HG02970 (cell line): ENCODE data around the gene ACSM5.

Source experiments
- ATAC-seq: cut with Tn5 transposase; IDR thresholded peaks from one replicate; pipeline ENCODE4 v1.9.1; 2021; ENCODE audit warnings: mild to moderate bottlenecking, moderate library complexity, moderate number of reproducible peaks; ENCODE audit not compliant: unreplicated experiment, low FRiP score

ACSM5 gene

GRCh38 chr16:20409398-20410120, at the start of gene ACSM5:
Gene ACSM5 (plus strand): TSS chr16:20409534. CDS start chr16:20411485, 1,951 bp downstream.
- ATAC-seq: no peak

GRCh38 chr16:20359997-20360396, 49.3 kb upstream of the ACSM5 start:
- no peak for ATAC-seq

GRCh38 chr16:20363191-20363590, 46.1 kb upstream of the ACSM5 start:
- ATAC-seq: no peak

- no peak for ATAC-seq
These were observed 45.3 kb upstream of the ACSM5 start for GRCh38 chr16:20364051-20364450.

GRCh38 chr16:20369452-20370054, 39.8 kb upstream of the ACSM5 start:
- no peak for ATAC-seq

GRCh38 chr16:20372701-20373100, 36.6 kb upstream of the ACSM5 start:
- no peak for ATAC-seq

GRCh38 chr16:20377181-20377580, 32.2 kb upstream of the ACSM5 start:
- ATAC-seq: no peak

GRCh38 chr16:20380782-20381181, 28.6 kb upstream of the ACSM5 start:
- no peak for ATAC-seq

- no peak for ATAC-seq
These were observed 27.0 kb upstream of the ACSM5 start for GRCh38 chr16:20382202-20382948.

GRCh38 chr16:20383106-20384029, 26.0 kb upstream of the ACSM5 start:
- no peak for ATAC-seq

- no peak for ATAC-seq
These were observed 23.2 kb upstream of the ACSM5 start for GRCh38 chr16:20385844-20386832.

GRCh38 chr16:20387978-20388377, 21.4 kb upstream of the ACSM5 start:
- ATAC-seq: no peak

- ATAC-seq: no peak
These were observed 20.5 kb upstream of the ACSM5 start for GRCh38 chr16:20388854-20389253.

- ATAC-seq: no peak
These were observed 18.3 kb upstream of the ACSM5 start for GRCh38 chr16:20391045-20391444.

GRCh38 chr16:20393801-20394577, 15.3 kb upstream of the ACSM5 start:
- no peak for ATAC-seq

- ATAC-seq: no peak
These were observed 13.4 kb upstream of the ACSM5 start for GRCh38 chr16:20395946-20396345.

- no peak for ATAC-seq
These were observed 12.4 kb upstream of the ACSM5 start for GRCh38 chr16:20396846-20397467.

- no peak for ATAC-seq
These were observed 11.8 kb upstream of the ACSM5 start for GRCh38 chr16:20397468-20398074.
